Suppressor macrophage treated with lipopolysaccharide for 1 hour (primary cell): ENCODE data around the gene KCNIP4.

Source experiments
- DNase-seq, 3 donors: peaks; one replicate each; pipeline ENCODE4 v3.0.0-alpha.2; 2020 to 2022

Gene KCNIP4

DNA sequence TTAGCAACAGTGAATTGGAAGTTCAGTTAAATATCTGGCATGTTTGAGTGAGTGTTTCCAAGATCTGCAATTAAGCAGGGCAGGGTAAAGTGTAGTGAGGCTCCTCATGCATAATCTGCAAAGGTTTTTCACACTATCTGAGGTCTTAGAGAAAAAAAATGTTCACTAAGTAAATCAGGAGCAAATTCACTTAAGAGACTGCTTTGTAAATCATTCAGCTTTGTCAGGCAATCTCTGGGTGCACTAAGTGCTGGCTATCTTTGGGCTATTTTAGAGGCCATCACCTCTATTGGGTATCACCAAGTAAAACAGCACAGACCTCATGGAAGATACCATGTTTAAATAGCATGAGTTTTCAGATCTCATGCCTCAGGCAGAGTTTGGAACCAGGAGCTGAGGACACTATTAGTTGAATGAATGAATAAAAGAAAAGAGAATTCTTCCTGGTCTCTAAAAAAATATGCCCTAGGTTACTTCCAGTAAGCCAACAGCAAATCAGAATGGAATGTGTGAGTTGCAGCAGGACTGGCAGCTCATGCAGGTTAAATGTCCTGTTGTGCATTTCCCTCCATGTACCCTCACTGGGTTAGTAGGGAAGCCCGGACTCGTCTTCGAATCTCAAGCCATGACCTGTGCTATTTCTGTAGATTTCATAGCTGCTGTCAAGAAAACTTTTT lies 195.3 kb downstream of the KCNIP4 start:
- DNase-seq = no peak

DNA sequence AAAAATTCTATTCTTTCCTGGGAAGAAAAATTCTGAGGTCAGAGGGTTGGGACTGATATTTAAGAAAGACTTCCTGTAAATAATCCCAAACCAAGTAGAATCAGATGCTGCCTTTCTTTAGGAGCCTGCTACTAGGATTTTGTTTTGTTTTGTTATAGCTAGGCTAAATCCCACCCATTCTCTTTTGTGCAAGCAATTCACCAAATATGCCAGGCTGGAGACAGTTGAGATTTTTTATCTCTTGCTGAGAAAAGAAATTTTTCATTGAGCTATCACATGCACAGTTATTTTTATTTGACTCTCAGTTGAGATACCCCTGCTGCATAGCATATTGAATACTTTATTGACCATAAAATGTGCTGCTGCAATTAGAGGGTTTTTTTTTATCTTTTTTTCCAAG lies 196.0 kb downstream of the KCNIP4 start:
- DNase-seq = no peak

DNA sequence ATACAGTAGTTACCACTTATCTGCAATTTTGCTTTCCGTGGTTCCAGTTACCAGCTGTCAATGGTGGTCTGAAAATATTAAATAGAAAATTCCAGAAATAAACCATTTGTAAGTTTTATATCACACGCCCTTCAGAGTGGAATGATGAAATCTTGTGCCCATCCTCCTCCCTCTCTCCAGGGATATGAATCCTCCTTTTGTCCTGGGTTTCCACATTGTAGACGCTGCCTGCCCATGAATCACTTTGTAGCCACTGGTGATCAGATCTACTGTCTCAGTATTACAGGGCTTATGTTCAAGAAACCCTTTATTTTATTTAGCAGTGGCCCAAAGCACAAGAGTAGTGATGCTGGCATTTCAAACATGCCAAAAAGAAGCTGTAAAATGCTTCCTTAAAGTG lies 198.6 kb downstream of the KCNIP4 start:
- DNase-seq = no peak

DNA sequence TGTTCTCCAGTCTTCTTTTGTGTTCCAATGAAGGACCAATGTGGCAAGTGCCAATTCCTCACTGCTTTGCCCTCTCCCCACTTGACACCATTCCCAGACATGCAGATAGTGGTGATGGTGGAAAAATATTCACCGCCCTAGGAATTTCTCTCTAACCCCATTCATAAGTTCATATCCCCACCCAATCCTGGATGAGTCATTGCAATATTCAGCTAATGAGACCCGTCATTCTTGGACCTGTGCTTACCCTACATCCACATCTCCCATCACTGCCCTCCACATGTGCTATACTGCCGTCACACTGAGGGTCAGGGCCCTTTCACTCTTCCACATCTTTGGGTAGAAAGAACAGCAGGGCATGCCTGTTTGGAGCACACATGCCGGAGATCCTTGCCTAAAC lies 199.2 kb downstream of the KCNIP4 start:
- no peak for DNase-seq

DNA sequence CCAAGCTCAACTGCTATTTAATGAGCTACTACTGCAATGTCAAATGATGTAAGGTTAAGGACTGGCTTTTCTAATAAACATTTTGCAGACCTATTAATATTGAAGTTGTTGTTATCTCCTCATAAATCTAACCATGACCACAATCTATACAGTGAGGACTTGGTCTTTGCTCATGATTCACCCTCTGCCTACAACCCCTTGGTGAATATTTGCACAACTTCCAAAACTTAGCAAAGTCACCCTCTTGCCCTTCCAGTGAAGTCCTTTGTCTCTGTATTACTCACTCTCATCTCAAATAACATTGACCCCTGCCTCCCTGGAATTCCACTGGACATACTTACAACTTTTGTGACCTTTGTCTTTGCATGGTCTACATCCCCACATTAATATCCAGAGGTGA lies 204.5 kb downstream of the KCNIP4 start:
- no peak for DNase-seq

DNA sequence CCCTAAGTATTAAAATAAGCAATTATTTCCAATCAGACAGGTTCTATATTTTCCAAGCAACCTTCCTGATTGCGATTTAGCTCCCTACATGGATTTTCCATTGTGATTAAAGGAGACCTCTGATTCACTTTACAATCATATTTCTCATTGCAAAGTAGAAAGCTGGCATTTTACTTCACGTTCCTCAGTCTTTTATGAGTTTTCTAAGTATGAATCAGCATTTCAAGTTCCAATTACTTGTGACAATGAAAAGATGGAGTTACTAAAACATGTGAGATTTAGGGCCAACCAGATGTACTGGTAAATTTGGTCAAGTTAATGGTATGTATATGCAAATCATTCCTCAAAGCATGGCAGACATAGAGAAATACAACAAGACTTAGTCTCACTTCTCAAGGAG lies 206.2 kb downstream of the KCNIP4 start:
- DNase-seq = no peak

DNA sequence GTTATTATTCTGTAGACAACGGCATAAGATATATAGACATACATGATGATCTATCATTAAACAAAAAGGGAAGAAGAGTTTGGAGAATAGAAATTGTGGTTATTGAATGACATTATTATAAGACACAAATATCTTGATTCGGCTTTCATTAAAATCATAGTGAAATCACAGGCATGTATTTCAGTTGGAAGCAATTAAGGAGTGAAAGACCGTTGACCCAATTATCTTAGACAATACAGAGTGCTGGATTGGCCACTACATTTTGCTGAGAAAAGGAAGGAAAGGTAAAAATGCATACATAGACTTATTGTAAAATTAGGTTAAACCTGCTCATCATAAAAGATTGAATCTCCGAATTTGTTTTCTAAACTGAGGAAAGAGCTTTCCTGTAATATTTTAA lies 209.8 kb downstream of the KCNIP4 start:
- DNase-seq = no peak

DNA sequence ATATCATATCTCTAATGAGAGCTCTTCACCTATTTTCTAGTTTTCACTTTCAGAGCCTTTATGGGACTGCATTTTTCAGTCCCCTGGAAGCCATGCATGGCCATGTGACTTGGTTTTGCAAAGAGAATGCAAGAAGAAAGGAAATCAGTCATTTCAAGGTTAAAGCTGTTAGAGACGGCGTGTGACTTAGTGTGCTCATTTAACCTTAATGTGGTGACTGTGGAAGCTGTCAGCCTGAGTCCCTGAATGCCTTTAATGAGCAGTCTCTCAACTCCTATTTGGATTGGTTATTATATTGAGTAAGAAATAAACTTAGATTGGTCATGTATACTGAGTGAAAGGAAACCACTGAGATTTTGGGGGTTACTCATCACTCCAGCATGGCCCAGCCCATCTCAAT lies 212.7 kb downstream of the KCNIP4 start:
- DNase-seq = no peak

DNA sequence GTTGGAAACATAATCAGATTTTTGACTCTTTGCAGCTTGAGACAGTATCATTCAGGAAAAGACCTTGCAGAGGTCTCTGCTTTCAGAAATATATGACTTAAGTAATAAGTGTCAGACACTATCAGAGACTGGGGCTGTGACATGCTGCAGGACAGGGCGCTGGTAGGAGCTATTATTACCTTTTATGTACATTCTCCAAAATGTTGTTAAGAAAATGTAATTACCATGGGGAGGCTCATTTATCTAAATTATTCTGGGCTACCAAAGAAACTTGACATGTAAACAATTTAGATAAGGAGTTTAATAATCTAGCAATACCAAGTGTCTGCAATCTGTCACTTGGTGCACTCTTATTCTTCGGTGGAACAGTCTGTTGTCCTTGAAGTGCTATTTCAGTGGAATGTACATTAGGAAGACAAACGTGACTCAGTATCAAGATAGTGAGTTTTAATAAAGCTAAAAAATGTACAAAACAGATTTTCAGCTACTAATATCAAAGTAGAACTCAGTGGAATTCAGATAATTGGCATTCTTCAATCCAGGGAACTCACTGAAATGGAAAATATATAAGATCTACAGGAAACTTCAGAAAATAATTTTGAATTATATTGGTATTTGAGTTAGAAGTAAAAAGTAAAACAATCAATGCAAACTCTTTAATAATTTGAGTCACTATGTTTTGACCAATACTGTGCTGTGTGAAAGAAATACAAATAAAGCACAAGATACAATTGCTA lies 214.5 kb downstream of the KCNIP4 start:
- no peak for DNase-seq

DNA sequence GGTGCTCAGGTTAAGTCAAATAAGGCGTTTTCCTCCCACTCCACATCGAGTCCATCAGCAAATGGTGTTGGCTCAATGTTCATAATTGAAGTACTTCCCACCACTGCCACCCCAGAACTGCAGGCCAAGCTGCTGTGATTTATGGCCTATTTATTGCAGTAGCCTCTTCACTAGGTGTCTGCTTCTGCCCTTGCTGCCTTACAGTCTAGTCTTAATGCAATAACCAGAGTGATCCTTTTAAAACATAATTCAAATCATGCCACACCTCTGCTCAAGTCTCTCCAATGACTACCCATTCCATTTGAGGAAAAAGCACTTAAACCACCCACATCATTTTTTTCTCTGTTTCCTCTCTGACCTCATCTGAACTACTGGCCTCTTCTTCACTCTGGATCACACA lies 220.3 kb downstream of the KCNIP4 start:
- no peak for DNase-seq

DNA sequence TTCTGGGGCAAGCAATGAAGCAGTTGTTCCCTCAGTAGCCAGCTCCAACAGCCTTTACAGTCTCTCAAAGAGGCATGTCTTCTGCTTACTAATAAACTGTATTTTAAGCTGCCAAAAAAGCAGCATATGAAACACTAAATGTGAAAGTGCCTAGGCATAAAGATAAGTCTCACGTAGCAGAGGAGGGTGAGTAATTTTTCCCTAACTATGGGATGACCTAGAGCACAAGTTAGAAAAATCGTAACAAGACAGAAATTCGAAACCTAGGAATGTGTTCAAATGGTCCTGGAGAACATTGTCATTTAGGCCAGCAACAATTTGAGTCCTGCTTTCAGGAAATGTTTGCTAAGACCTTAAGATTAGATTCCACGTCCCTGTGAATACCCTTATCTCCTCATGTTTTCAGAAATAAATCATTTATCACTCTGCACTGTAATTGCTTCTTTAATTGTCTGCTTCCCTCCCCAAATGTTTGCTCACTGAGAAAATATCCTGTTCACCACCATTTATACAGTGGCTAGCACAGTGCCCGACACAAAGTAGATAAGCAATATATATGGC lies 222.2 kb downstream of the KCNIP4 start:
- no peak for DNase-seq

DNA sequence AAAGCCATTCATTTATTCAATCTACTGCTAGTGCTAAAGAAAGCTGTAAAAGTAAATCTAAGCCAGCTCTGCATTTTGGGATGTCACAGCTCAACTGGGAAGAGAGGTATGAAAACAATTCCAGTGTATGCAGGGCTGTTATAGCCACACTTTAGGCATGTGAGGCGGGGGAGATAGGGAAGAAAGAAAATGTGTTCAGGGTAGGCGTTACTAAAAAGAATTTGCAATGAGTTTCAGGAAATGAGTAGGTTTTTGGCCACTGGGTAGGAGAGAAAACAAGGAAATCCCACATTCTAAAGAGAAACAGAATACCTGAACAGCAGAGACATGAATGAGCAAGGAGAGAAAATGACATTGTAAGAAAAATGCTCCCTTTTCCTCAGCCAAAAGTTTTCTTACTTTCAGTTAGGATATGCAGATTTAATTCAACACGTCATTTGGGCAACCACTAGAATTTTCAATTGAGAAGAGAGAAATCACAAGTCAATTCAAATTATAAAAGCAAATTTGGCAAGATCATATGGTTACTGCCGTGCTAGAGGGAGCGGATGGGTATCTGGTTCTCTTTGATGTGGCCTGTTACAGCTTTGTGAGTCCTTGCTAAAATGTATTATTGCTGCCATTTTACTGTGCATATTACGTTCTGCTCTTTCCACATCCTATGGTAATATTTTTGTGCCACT lies 226.3 kb downstream of the KCNIP4 start:
- DNase-seq = no peak

DNA sequence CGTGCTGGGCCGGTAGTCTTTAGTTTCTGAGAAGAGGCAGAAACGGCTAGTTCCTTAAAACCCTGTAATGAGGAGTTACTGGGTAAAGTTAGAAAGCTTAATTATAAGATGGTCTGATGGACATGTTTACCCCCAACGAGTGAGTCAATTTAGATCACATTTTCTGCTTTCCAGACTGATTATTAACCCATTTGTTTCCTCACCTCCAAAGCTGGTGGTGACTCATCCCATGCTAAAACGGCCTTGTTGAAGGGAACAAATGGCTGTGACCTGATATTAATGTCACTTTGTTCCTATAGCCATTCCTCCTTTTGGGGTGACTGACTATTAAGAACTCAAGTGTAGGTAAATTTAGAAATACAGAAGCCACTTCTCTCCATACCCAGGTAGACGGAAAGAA lies 232.0 kb downstream of the KCNIP4 start:
- DNase-seq = no peak

DNA sequence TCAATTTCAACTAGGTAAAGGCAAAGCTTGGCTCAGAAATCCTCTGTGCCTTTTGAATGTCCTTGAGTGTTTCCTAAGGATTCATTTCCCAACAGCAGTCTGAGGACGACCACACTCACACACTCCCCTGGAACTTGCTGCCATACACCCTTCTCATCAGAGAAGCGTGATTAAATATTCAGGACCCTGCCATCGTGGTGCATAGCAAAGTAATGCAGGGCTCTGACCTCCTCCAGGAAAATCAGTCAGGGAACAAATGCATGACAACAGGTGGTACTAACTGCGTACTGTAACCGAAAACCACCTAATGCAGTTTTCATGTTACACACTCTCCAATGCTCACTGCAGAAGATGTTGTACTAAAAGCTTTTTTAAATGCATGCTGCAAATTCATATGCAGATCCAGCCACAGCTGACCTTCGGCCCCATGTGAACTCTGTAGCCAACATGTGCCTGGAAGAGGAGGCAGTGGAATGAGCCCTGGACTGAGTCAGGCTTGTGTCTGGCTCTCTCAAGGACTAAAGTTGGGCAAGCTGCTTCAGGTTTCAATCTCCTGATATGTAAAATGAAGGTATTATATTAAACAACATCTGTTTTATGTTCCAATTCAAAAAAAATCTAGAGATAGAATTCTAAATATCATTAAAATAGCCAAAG lies 238.3 kb downstream of the KCNIP4 start:
- DNase-seq = no peak

DNA sequence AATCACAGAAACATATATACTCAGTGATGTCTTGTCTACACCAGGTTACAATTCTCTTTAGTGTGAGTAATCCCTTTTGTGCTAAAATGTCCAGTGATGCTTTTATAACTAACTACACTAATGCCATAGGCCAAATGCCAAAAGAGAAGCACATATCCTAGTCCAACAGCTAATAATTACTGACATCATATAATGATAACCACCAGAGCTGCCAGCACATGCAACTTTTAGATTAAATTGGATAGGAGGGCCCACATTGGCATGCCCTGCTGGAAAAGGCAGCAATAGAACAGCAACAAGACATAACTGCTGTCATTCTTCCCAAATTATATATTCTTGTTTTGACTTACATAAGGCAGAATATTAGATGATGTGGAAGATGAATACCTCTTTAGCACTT lies 238.8 kb downstream of the KCNIP4 start:
- DNase-seq = no peak

DNA sequence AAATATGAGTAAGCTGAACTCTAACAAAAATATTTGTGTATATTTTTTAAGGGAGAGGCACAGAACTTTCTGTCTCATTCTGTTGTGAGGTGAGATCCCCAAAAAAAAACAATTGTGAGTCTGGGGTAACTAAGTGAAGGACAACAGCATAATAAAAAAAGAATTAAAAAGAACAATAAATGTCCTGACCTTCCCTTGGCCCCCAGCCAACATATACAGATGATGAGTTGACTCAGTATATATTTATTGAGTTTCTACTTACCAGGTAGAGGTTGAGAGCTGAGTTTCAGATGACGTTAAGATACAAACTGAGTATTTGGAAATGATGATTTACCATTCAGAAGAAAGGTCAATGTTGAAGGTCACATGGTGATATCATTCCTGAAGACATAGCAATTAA lies 239.5 kb downstream of the KCNIP4 start:
- DNase-seq = no peak

DNA sequence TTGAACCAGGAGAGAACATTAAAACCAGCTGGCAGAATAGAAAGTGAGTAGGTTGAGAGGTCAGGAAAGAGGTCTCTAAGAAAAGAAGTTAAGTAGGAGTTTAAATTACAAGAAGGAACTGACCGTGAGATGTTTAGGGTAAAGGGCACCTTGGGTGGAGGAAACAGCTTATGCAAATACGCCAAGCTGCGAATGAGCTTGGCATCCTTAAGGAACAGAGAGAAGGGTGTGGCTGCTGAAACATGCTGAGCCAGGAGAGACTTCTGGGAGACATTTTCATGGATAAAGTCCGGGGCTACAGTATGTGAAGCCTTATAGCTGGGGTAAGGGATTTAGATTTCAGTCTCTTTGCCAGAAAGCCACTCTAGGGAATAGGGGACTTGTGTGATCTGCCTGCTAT lies 249.1 kb downstream of the KCNIP4 start:
- DNase-seq = no peak

DNA sequence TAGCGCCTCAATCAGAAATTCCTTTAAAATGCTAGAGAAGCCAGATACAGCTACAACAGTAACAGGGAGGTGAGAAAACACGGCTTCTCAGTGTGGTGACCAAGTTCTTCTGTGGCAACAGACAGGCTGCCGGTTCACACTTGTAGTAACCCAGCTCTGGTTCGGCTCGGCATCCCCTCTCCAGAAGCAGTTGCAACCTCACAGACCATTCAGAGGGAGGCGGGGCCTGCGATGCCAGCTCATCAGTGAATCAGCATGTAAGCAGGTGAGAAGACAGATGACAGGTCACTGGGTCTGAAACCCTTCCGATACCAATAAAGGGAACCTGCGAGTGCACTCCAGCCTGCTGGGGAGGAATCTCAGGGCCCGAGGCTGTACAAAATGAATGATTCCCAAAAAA lies 251.0 kb downstream of the KCNIP4 start:
- DNase-seq = no peak

DNA sequence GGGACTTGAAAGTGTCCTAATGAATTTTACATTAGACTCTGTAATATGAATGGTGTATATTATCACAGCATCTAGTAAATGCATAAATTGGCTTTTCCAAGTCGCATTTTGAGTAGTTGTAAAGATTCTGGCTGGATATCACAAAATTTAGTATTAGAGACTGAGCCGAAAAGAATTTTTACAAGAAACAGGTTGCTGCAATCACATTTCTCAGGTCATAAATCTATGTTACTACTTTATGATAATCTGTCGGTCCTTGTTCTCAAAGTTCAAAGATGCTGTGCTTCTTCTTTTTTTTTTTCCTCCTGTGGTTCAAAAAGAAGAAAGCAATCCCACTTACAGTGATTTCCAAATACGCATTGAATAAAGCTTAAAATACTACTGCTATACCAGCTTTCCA lies 253.4 kb downstream of the KCNIP4 start:
- no peak for DNase-seq

DNA sequence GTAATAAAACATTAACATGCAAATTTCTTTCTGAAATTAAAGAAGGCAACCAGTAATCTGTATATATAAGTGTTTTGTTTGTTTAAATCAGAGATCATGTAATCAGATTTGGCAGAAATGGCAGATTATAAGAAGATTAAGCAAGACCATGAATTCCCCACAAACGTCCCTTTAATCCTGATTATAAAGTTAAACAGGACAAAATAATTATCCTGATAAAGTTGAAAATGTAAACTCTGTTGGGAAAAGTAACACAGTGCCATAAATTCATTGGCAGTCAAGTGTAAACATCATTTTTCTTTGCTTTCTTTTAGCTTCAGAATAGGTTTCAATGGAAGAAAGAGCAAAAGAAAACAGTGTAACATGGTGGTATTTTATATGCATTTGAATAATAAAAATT lies 256.3 kb downstream of the KCNIP4 start:
- DNase-seq = no peak

DNA sequence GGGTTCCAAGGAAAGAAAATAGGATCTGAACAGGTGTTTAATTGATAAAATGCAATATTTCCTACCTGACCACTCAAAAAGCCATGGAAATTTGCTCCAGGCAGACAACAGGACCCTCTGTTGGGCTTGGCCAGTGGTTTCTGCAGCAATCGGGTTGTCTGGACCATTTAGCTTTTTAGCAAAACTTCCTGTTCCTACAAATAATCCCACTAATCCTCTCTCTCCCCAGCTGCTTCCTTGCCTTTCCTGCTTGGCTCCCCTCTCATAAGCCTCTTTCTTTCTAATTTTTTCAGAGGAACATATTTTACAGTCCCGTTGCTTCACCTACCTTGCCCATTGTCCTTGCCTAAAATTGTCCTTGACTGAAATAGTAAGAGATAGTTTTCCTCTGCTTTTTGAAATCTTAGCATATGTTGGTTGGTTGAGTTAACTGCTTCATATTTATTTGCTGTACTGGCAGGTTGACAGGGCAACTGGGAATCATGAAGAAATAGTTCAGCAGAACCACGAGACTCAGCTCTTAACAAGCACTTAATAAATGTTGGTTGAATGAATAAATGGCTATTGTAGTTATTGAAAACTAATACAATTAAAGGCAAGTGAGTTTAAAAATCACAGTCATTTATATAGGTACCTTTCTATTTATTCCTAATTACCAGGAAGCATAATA lies 259.8 kb downstream of the KCNIP4 start:
- DNase-seq = no peak

DNA sequence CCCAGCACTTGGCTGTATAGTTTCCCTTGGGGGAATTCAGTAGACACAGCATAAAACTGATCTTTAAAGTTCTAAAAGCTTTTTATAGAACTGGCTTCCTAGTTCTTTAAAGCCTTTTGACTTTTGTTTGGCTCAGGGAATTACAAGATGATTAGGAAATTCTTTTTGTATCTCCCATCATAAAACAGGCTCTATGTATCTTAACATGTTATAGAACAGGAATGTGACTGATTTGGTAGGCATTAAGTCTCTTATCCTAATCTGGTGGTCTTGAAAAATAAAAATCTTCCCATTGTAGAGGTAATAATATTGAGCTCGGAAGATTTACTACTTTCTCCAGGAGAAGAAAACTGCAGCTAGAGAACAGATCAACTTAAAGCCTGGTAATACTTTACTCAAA lies 262.7 kb downstream of the KCNIP4 start:
- no peak for DNase-seq

DNA sequence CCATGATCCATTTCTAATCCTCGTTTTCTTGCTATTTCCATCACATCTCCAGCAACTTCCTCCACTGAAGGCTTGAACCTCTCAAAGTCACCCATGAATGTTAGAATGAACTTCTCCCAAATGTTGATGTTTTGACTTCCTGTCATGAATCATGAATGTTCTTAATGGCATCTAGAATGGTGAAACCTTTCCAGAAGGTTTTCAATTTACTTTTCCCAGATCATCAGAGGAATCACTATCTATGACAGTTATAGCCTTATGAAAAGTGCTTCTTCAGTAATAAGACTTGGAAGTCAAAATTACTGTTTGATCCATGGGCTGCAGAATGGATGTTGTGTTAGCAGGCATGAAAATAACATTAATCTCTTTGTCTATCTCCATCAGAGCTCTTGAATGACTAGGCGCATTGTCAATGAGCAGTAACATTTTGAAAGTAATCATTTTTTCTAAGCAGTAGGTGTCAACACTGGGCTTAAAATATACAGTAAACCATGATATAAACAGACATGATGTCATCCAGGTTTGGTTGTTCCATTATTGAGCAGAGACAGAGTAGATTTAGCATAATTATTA lies 268.2 kb downstream of the KCNIP4 start:
- no peak for DNase-seq
